Gastrocnemius medialis (tissue), 4 donors: Measurements from ENCODE around the gene LBX1. TPM values are rescaled to one million over a fixed set of nuclear protein-coding genes. Genes with fewer than 3 reads are reported as not detected.

Experiments
- ATAC-seq, 2 donors: fragments of 150-250 bp; one replicate each; pipeline ENCODE4 v1.9.1; 2016
- DNase-seq, 2 donors: peaks; one replicate each; pipeline ENCODE4 v3.0.0-alpha.2; 2019
- H3K27ac ChIP-seq, 4 donors: fragments of 200-600 bp; sonication (generic); 1 replicate in 1 of 4; 2 replicates in 3 of 4; pipeline ENCODE4 v1.5.1; 2016 to 2018; ENCODE audit warnings: mild to moderate bottlenecking in 2 of 4, moderate library complexity in 1 of 4
- H3K27me3 ChIP-seq, 3 donors: fragments of 200-600 bp; sonication (generic) in 2 of 3; 1 replicate in 1 of 3; 2 replicates in 2 of 3; pipeline versions ENCODE4 v1.5.1 to v1.6.0; 2016 to 2019; ENCODE audit warnings: mild to moderate bottlenecking in 1 of 3, moderate library complexity in 1 of 3
- H3K36me3 ChIP-seq, 2 donors: fragments of 200-600 bp; sonication (generic) in 1 of 2; one replicate each; pipeline ENCODE4 v1.5.1; 2017 to 2018
- H3K4me1 ChIP-seq, 2 donors: fragments of 200-600 bp; sonication (generic) in 1 of 2; one replicate each; pipeline ENCODE4 v1.5.1; 2016 to 2017; ENCODE audit warnings: mild to moderate bottlenecking in 2 of 2
- H3K4me3 ChIP-seq, 4 donors: fragments of 200-600 bp; sonication (generic) in 3 of 4; 1 replicate in 1 of 4; 2 replicates in 3 of 4; pipeline ENCODE4 v1.5.1; 2016 to 2019; ENCODE audit warnings: mild to moderate bottlenecking in 2 of 4
- H3K9me3 ChIP-seq, 3 donors: fragments of 200-600 bp; sonication (generic) in 2 of 3; 1 replicate in 1 of 3; 2 replicates in 2 of 3; pipeline ENCODE4 v1.5.1; 2016 to 2019
- CTCF ChIP-seq, 5 experiments: fragments of 450-650 bp in 3 of 5; fragments of 200-600 bp in 2 of 5; sonication (generic) in 2 of 5; IDR thresholded peaks in 4 of 5; conservative IDR thresholded peaks in 1 of 5; 1 replicate in 4 of 5; 2 replicates in 1 of 5; pipeline ENCODE4 v1.5.1; 2016 to 2019; ENCODE audit warnings: antibody characterized with exemption in 5 of 5, mild to moderate bottlenecking in 3 of 5, moderate library complexity in 3 of 5
- POLR2A ChIP-seq, 2 donors: fragments of 450-650 bp; IDR thresholded peaks; one replicate each; pipeline ENCODE4 v1.6.1; 2017; ENCODE audit warnings: antibody characterized with exemption in 2 of 2, mild to moderate bottlenecking in 2 of 2, moderate library complexity in 2 of 2
- in situ Hi-C, 4 donors: fragments of 200-750 bp; cut with MboI; loops; one replicate each; pipeline versions ENCODE4 v1.15.0 to v1.8.0; 2017; ENCODE audit warnings: low sequenced_read_pairs in 4 of 4
- intact Hi-C: fragments of 100-400 bp; cut with DNase I; formaldehyde crosslinking; loops from one replicate; pipeline ENCODE4 v1.15.1; 2023; ENCODE audit warnings: low total_unique reads
- total RNA-seq, 4 donors: library from RNA; depleted of rRNA; stranded (reverse); fragments of >200 nt; gene quantifications; one replicate each; pipeline versions ENCODE4 v1.1.0 to v1.2.3, GENCODE V29; 2016

LBX1 gene
- total RNA-seq, 4 donors from 2014 or later = 10.7 to 25.9 (median 13.0) TPM

- Histone ChIP-seq H3K4me1 (peaks cover 26 to 27% of the 10 kb centered on the region in 2 donors), H3K9me3 (no peaks in the 10 kb centered on the region), H3K36me3 (no peaks in the 10 kb centered on the region), H3K27me3 (peaks cover 6 to 20% (median 7%) of the 10 kb centered on the region in 3 donors), H3K27ac (no peak overlapping the region), H3K4me3 (no peak overlapping the region)
- TF ChIP-seq CTCF (IDR thresholded peaks at IDR 0.05 in 4 of 5, conservative IDR thresholded peaks at IDR 0.05 in 1 of 5) = no peak
- TF ChIP-seq POLR2A (IDR thresholded peaks at IDR 0.05) = no peak
- intact Hi-C loops = no loop called here
- in situ Hi-C loops = no loop called here
- no peak for ATAC-seq
- DNase-seq = no peak
Measured at GRCh38 chr10:101238732-101239105, 9.5 kb upstream of the LBX1 start.

- no peak for DNase-seq
- TF ChIP-seq CTCF (IDR thresholded peaks at IDR 0.05 in 4 of 5, conservative IDR thresholded peaks at IDR 0.05 in 1 of 5) = no peak
- TF ChIP-seq POLR2A (IDR thresholded peaks at IDR 0.05) = no peak
- in situ Hi-C loops (no loop called here), intact Hi-C loops (no loop called here)
- no peak for ATAC-seq
- H3K36me3 ChIP-seq = no peaks in the 10 kb centered on the region
- H3K4me1 ChIP-seq = peaks cover 24 to 26% of the 10 kb centered on the region in 2 donors
- no peak overlapping the region for H3K27ac ChIP-seq
- no peaks in the 10 kb centered on the region for H3K9me3 ChIP-seq
- peaks cover 6 to 22% (median 7%) of the 10 kb centered on the region in 3 donors for H3K27me3 ChIP-seq
- no peak overlapping the region for H3K4me3 ChIP-seq
Measured at GRCh38 chr10:101237982-101238731, 8.9 kb upstream of the LBX1 start.

GRCh38 chr10:101237081-101237981 is 8.1 kb upstream of the LBX1 start:
- Histone ChIP-seq H3K4me1 (peaks cover 23% of the 10 kb centered on the region in 2 donors), H3K9me3 (no peaks in the 10 kb centered on the region), H3K27me3 (peaks cover 6 to 27% (median 7%) of the 10 kb centered on the region in 3 donors), H3K27ac (no peak overlapping the region), H3K36me3 (no peaks in the 10 kb centered on the region), H3K4me3 (no peak overlapping the region)
- in situ Hi-C loops (no loop called here), intact Hi-C loops (no loop called here)
- TF ChIP-seq POLR2A (IDR thresholded peaks at IDR 0.05) (no peak), CTCF (IDR thresholded peaks at IDR 0.05 in 4 of 5, conservative IDR thresholded peaks at IDR 0.05 in 1 of 5) (no peak)
- ATAC-seq (no peak), DNase-seq (no peak)

GRCh38 chr10:101236376-101237080 is 7.3 kb upstream of the LBX1 start:
- Histone ChIP-seq H3K27ac (no peak overlapping the region), H3K4me3 (no peak overlapping the region), H3K27me3 (peaks cover 6 to 27% (median 7%) of the 10 kb centered on the region in 3 donors), H3K9me3 (no peaks in the 10 kb centered on the region), H3K4me1 (peaks cover 15 to 24% of the 10 kb centered on the region in 2 donors), H3K36me3 (no peaks in the 10 kb centered on the region)
- in situ Hi-C loops = no loop called here
- no peak for TF ChIP-seq CTCF (IDR thresholded peaks at IDR 0.05 in 4 of 5, conservative IDR thresholded peaks at IDR 0.05 in 1 of 5)
- TF ChIP-seq POLR2A (IDR thresholded peaks at IDR 0.05) = no peak
- ATAC-seq = no peak
- intact Hi-C loops = no loop called here
- no peak for DNase-seq
